HCT116 (cell line): ENCODE measurements around the gene IQCN. TPM values are rescaled to one million over a fixed set of nuclear protein-coding genes. Genes with fewer than 3 reads are reported as not detected.

Experiments
- ATAC-seq: fragments of 200-7000 bp; cut with Tn5 transposase; 2 replicates; pipeline ENCODE4 v1.9.1; 2020; ENCODE audit warnings: mild to moderate bottlenecking, moderate library complexity
- BruUV-seq: library from RNA; stranded (reverse); fragments of 400-500 nt; replicated peaks from 2 replicates; lab custom pipeline; 2021; lab: Mats Ljungman, UMichigan
- CTCF ChIA-PET: fragments of 300-600 bp; sonication (Branson Sonifier 250); formaldehyde crosslinking; loops from one replicate; lab custom pipeline; 2021; ENCODE audit warnings: antibody characterized with exemption; lab: Charles Lee
- POLR2A ChIA-PET: fragments of 300-600, 350-600 bp; sonication (Branson Sonifier 250); formaldehyde crosslinking; loops from one replicate; lab custom pipeline; 2021; ENCODE audit warnings: antibody characterized with exemption; lab: Charles Lee
- RAD21 ChIA-PET, 2 experiments: fragments of 300-600 bp; sonication (Branson Sonifier 250); formaldehyde crosslinking; loops; one replicate each; lab custom pipeline; 2023; ENCODE audit warnings: low total read pairs in 2 of 2; ENCODE audit not compliant: uncharacterized antibody in 2 of 2, unreplicated experiment in 2 of 2, low non-redundant PET in 1 of 2; lab: Charles Lee
- DNase-seq: peaks from one replicate; pipeline ENCODE4 v3.0.0-alpha.2; 2010; ENCODE audit warnings: low read depth, low spot score
- H2AFZ ChIP-seq: fragments of 200-600 bp; shearing (Covaris generic), sonication (generic); 2 replicates; pipeline ENCODE4 v1.6.1; 2017; ENCODE audit warnings: low read depth, mixed run types, mixed read lengths, antibody characterized with exemption, low read length; ENCODE audit not compliant: poor library complexity, severe bottlenecking
- H3K27ac ChIP-seq: 2 replicates; pipeline ENCODE4 v1.5.1; 2012; ENCODE audit warnings: low read depth, low read length
- H3K27me3 ChIP-seq: fragments of 200-600 bp; sonication (generic); 2 replicates; pipeline ENCODE4 v1.6.1; 2016; ENCODE audit warnings: mixed run types, low read length, mixed read lengths; ENCODE audit not compliant: insufficient read depth
- H3K36me3 ChIP-seq, 2 experiments: fragments of 200-500 bp in 1 of 2; fragments of 200-600 bp in 1 of 2; sonication (Bioruptor generic) in 1 of 2; sonication (generic) in 1 of 2; 2 replicates each; pipeline versions ENCODE4 v1.5.1 to v1.6.1; 2014 to 2016; ENCODE audit warnings: low read length in 2 of 2, inconsistent platforms in 1 of 2, mixed read lengths in 1 of 2, mixed run types in 1 of 2; ENCODE audit not compliant: insufficient read depth in 2 of 2, control insufficient read depth in 1 of 2
- H3K4me1 ChIP-seq, 2 experiments: fragments of 200-600 bp in 1 of 2; sonication (generic) in 1 of 2; 2 replicates each; pipeline versions ENCODE4 v1.5.1 to v1.6.1; 2012 to 2017; ENCODE audit warnings: low read length in 2 of 2, inconsistent platforms in 1 of 2, mild to moderate bottlenecking in 1 of 2, mixed read lengths in 1 of 2, mixed run types in 1 of 2, moderate library complexity in 1 of 2; ENCODE audit not compliant: insufficient read depth in 2 of 2, control insufficient read depth in 1 of 2
- H3K4me2 ChIP-seq: fragments of 200-600 bp; sonication (generic); 2 replicates; pipeline ENCODE4 v1.6.1; 2017; ENCODE audit warnings: mixed run types, low read length, mixed read lengths
- H3K4me3 ChIP-seq, 2 experiments: fragments of 200-600 bp in 1 of 2; sonication (generic) in 1 of 2; replicated peaks in 1 of 2; 2 replicates each; pipeline ENCODE4 v1.5.1; 2011 to 2016; ENCODE audit warnings: low read length in 2 of 2, control low read depth in 1 of 2, low read depth in 1 of 2, mild to moderate bottlenecking in 1 of 2, mixed read lengths in 1 of 2, mixed run types in 1 of 2
- H3K79me2 ChIP-seq: fragments of 200-600 bp; sonication (generic); 2 replicates; pipeline ENCODE4 v1.6.1; 2017; ENCODE audit warnings: mild to moderate bottlenecking, mixed run types, low read length, moderate library complexity, mixed read lengths; ENCODE audit not compliant: insufficient read depth
- H3K9ac ChIP-seq: fragments of 200-600 bp; sonication (generic); 2 replicates; pipeline ENCODE4 v1.6.1; 2016; ENCODE audit warnings: low read length, mixed read lengths
- H3K9me2 ChIP-seq: fragments of 200-600 bp; sonication (generic), shearing (Covaris generic); 2 replicates; pipeline ENCODE4 v1.6.1; 2017; ENCODE audit warnings: mixed run types, mild to moderate bottlenecking, moderate library complexity; ENCODE audit not compliant: insufficient read depth
- H3K9me3 ChIP-seq, 2 experiments: fragments of 200-500 bp in 1 of 2; fragments of 200-600 bp in 1 of 2; sonication (Bioruptor generic) in 1 of 2; sonication (generic) in 1 of 2; 2 replicates each; pipeline ENCODE4 v1.6.1; 2014 to 2017; ENCODE audit warnings: low read length in 2 of 2, mixed read lengths in 2 of 2, inconsistent platforms in 1 of 2, low read depth in 1 of 2, mild to moderate bottlenecking in 1 of 2, mixed run types in 1 of 2, moderate library complexity in 1 of 2; ENCODE audit not compliant: control insufficient read depth in 1 of 2, insufficient read depth in 1 of 2
- H4K20me1 ChIP-seq: fragments of 200-600 bp; sonication (generic), shearing (Covaris generic); 2 replicates; pipeline ENCODE4 v1.6.1; 2017; ENCODE audit warnings: mixed run types, mild to moderate bottlenecking, moderate library complexity; ENCODE audit not compliant: insufficient read depth
- EZH2 ChIP-seq: fragments of 200-600 bp; sonication (generic); IDR thresholded peaks from 2 replicates; pipeline ENCODE4 v1.6.1; 2017; ENCODE audit warnings: antibody characterized with exemption, mixed run types
- FOSL1 ChIP-seq: IDR thresholded peaks from 2 replicates; pipeline ENCODE4 v1.6.1; 2012; ENCODE audit warnings: low read depth
- SRF ChIP-seq: IDR thresholded peaks from 2 replicates; pipeline ENCODE4 v1.6.1; 2012; ENCODE audit warnings: low read depth
- TCF7L2 ChIP-seq: IDR thresholded peaks from 2 replicates; pipeline ENCODE4 v1.7.0; 2011; ENCODE audit warnings: borderline replicate concordance, inconsistent platforms; ENCODE audit not compliant: insufficient read depth, insufficient read length; ENCODE audit errors: extremely low read depth
- intact Hi-C: fragments of 100-400 bp; cut with micrococcal nuclease; formaldehyde crosslinking; loops from 2 replicates; pipeline ENCODE4 v1.10.0; 2022
- total RNA-seq: library from RNA; stranded (reverse); gene quantifications from one replicate; pipeline ENCODE4 v1.2.1, GENCODE V29; 2021; ENCODE audit not compliant: unreplicated experiment
- TF ChIP-seq, protein P1 (sequence below), 3 experiments: fragments of 200-600 bp in 1 of 3; sonication (generic) in 1 of 3; IDR thresholded peaks in 2 of 3; conservative IDR thresholded peaks in 1 of 3; 2 replicates each; pipeline ENCODE4 v1.5.1; 2012 to 2017; ENCODE audit warnings: low read depth in 2 of 3, low read length in 2 of 3, antibody characterized with exemption in 1 of 3, borderline replicate concordance in 1 of 3, control low read depth in 1 of 3, mild to moderate bottlenecking in 1 of 3, mixed read lengths in 1 of 3, mixed run types in 1 of 3, moderate library complexity in 1 of 3; ENCODE audit not compliant: insufficient read depth in 1 of 3
- TF ChIP-seq, protein P2 (sequence below): IDR thresholded peaks from 2 replicates; pipeline ENCODE4 v1.6.1; 2012
- TF ChIP-seq, protein P3 (sequence below): IDR thresholded peaks from 2 replicates; pipeline ENCODE4 v1.6.1; 2012; ENCODE audit warnings: low read depth

Gene IQCN
- total RNA-seq, 1 experiment from 2014 or later = 4.8 TPM

DNA sequence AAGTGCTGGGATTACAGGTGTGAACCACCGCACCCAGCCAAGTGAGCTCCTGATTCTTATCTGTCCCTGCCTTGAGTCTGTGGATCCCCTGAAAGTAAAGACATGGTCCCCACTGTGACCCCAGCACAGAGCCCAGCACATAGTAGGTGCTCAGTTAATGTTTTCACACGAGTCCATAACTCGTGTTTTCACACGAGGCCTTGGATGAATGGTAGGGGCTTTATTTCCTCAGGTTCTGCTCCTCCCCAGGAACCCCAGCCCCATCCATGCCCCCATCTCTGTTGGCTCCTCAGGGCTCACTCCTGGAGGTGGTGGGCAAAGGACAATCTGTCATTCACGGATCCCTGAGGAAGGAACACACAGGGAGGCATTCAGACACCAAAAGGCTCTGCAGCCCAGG lies 24.4 kb downstream of the IQCN start:
- ATAC-seq (no peak), DNase-seq (no peak)
- Histone ChIP-seq H3K9me2 (no peaks in the 10 kb centered on the region), H3K27me3 (no peaks in the 10 kb centered on the region), H3K9me3 (no peaks in the 10 kb centered on the region), H3K79me2 (no peaks in the 10 kb centered on the region), H3K4me2 (no peak overlapping the region), H3K36me3 (no peaks in the 10 kb centered on the region), H3K4me1 (peaks cover 0 to 21% of the 10 kb centered on the region in 2 experiments; a peak in 1 of 4 replicates), H3K4me3 (no peak overlapping the region), H3K27ac (no peak overlapping the region), H3K9ac (no peak overlapping the region), H2AFZ (no peak overlapping the region)
- ChIA-PET POLR2A (interaction anchor here (1.2 kb wide), 1 partner anchor 32 kb away, joined by 5 read pairs; the partner anchor contains the start of gene JUND), RAD21 (interaction anchor here in 1 of 2 experiments (1.0 kb wide), 1 partner anchor 41 kb away, joined by 3 read pairs; no protein-coding TSS in a partner anchor)
- no TSS peak for BruUV-seq
- intact Hi-C loops = loop anchor here (2.0 to 10.0 kb wide), 2 partner anchors 137 to 315 kb away; partner anchors contain the start of gene CCDC124
- TF ChIP-seq, protein P1, sequence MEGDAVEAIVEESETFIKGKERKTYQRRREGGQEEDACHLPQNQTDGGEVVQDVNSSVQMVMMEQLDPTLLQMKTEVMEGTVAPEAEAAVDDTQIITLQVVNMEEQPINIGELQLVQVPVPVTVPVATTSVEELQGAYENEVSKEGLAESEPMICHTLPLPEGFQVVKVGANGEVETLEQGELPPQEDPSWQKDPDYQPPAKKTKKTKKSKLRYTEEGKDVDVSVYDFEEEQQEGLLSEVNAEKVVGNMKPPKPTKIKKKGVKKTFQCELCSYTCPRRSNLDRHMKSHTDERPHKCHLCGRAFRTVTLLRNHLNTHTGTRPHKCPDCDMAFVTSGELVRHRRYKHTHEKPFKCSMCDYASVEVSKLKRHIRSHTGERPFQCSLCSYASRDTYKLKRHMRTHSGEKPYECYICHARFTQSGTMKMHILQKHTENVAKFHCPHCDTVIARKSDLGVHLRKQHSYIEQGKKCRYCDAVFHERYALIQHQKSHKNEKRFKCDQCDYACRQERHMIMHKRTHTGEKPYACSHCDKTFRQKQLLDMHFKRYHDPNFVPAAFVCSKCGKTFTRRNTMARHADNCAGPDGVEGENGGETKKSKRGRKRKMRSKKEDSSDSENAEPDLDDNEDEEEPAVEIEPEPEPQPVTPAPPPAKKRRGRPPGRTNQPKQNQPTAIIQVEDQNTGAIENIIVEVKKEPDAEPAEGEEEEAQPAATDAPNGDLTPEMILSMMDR (IDR thresholded peaks at IDR 0.05 in 2 of 3, conservative IDR thresholded peaks at IDR 0.05 in 1 of 3; ENCODE audit: borderline replicate concordance in 1 of 3, insufficient read depth in 1 of 3, low read depth in 2 of 3, low read length in 2 of 3) = no peak
- TF ChIP-seq FOSL1 = no peak
- TF ChIP-seq, all 23 proteins: peak for 0
- CTCF ChIA-PET = interaction anchor here (1.0 to 7.0 kb wide), 4 partner anchors 25 to 244 kb away, joined by 3 to 106 read pairs (median 3); partner anchors contain the start of gene RAB3A
- H4K20me1 ChIP-seq = no peaks in the 10 kb centered on the region

DNA sequence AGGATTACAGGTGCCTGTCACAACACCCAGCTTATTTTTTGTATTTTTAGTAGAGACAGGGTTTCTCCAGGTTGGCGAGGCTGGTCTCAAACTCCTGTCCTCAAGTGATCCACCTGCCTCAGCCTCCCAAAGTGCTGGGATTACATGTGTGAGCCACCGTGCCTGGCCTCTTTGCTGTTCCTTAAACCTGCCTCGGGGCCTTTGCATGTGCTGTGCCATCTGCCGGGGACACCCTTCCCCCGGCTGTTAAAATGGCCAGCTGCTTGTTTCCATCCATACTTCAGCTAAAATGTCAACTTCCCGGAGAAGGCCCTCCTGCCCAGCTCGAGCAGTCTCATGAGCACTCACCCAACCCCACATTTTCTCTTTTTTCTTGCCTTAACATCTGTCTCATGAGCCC lies 29.0 kb downstream of the IQCN start:
- Histone ChIP-seq H2AFZ (no peak overlapping the region), H3K4me2 (no peak overlapping the region), H3K4me1 (no peaks in the 10 kb centered on the region), H3K79me2 (no peaks in the 10 kb centered on the region), H3K9me2 (no peaks in the 10 kb centered on the region), H4K20me1 (no peaks in the 10 kb centered on the region), H3K27me3 (no peaks in the 10 kb centered on the region), H3K9me3 (no peaks in the 10 kb centered on the region), H3K36me3 (no peaks in the 10 kb centered on the region), H3K9ac (no peak overlapping the region), H3K27ac (no peak overlapping the region), H3K4me3 (no peak overlapping the region)
- ChIA-PET CTCF (interaction anchor here (0.6 to 2.6 kb wide), 3 partner anchors 10 to 130 kb away, joined by 3 to 7 read pairs (median 4); a partner anchor contains a TSS), POLR2A (interaction anchor here (0.7 kb wide), 1 partner anchor 259 kb away, joined by 3 read pairs; no protein-coding TSS in a partner anchor), RAD21 (interaction anchor here in 1 of 2 experiments (0.6 to 0.7 kb wide), 2 partner anchors 73 to 111 kb away, joined by 3 to 4 read pairs; no protein-coding TSS in a partner anchor)
- no TSS peak for BruUV-seq
- TF ChIP-seq, protein P2, sequence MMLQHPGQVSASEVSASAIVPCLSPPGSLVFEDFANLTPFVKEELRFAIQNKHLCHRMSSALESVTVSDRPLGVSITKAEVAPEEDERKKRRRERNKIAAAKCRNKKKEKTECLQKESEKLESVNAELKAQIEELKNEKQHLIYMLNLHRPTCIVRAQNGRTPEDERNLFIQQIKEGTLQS = no peak
- TF ChIP-seq, protein P3, sequence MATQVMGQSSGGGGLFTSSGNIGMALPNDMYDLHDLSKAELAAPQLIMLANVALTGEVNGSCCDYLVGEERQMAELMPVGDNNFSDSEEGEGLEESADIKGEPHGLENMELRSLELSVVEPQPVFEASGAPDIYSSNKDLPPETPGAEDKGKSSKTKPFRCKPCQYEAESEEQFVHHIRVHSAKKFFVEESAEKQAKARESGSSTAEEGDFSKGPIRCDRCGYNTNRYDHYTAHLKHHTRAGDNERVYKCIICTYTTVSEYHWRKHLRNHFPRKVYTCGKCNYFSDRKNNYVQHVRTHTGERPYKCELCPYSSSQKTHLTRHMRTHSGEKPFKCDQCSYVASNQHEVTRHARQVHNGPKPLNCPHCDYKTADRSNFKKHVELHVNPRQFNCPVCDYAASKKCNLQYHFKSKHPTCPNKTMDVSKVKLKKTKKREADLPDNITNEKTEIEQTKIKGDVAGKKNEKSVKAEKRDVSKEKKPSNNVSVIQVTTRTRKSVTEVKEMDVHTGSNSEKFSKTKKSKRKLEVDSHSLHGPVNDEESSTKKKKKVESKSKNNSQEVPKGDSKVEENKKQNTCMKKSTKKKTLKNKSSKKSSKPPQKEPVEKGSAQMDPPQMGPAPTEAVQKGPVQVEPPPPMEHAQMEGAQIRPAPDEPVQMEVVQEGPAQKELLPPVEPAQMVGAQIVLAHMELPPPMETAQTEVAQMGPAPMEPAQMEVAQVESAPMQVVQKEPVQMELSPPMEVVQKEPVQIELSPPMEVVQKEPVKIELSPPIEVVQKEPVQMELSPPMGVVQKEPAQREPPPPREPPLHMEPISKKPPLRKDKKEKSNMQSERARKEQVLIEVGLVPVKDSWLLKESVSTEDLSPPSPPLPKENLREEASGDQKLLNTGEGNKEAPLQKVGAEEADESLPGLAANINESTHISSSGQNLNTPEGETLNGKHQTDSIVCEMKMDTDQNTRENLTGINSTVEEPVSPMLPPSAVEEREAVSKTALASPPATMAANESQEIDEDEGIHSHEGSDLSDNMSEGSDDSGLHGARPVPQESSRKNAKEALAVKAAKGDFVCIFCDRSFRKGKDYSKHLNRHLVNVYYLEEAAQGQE = no peak
- TF ChIP-seq EZH2 = no peak
- TF ChIP-seq, protein P1 (IDR thresholded peaks at IDR 0.05 in 2 of 3, conservative IDR thresholded peaks at IDR 0.05 in 1 of 3; ENCODE audit: borderline replicate concordance in 1 of 3, insufficient read depth in 1 of 3, low read depth in 2 of 3, low read length in 2 of 3) = no peak
- no peak for TF ChIP-seq TCF7L2
- no peak for TF ChIP-seq SRF
- intact Hi-C loops = no loop called here
- ATAC-seq (no peak), DNase-seq (no peak)
